ENCODE measurements around the gene RHBDF2.

DNA sequence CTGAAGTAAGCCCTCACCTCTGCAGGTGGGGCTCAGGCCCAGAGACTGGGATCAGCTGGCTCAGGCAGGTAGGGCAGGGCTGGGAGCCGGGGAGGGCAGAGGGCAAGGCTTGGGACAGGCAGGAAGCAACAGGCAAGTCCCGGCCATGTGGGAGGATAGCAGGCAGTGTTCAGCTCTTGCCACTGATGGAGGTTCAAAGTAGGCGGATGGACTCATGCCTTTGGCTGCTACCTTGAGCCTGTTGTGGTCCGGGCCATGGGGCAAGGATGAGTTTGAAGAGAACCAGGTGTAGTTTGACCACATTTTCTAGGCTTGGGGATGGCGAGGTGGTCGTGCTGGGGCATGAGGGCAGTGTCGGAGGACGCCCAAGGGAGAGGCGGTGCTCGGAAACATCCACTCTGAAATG lies 41.3 kb upstream of the RHBDF2 start:
- TF ChIP-seq SP1 (IDR thresholded peaks at IDR 0.05) (no peak), FOXM1 (IDR thresholded peaks at IDR 0.05; ENCODE audit: borderline replicate concordance) (no peak), LEF1 (IDR thresholded peaks at IDR 0.05; ENCODE audit: borderline replicate concordance) (no peak)
